HepG2 (cell line): ENCODE measurements around the gene NRL. TPM values are rescaled to one million over a fixed set of nuclear protein-coding genes. Genes with fewer than 3 reads are reported as not detected.

Source experiments
- DNMT1 ChIP-seq: sonication (generic); formaldehyde crosslinking; IDR thresholded peaks from 2 replicates; pipeline ENCODE4 v1.5.1; 2020; ENCODE audit warnings: mild to moderate bottlenecking, missing genetic modification reagents
- DNMT3B ChIP-seq: conservative IDR thresholded peaks from 2 replicates; pipeline ENCODE4 v1.6.1; 2016; ENCODE audit warnings: missing biosample characterization, control low read depth
- EED ChIP-seq: sonication (generic); formaldehyde crosslinking; IDR thresholded peaks from 2 replicates; pipeline ENCODE4 v1.5.0; 2020; ENCODE audit warnings: mild to moderate bottlenecking, missing genetic modification reagents
- GTF2F1 ChIP-seq: fragments of 150-350 bp; IDR thresholded peaks from 2 replicates; pipeline ENCODE4 v1.6.1; 2014; ENCODE audit warnings: low read length
- HES4 ChIP-seq: sonication (generic); formaldehyde crosslinking; IDR thresholded peaks from 2 replicates; pipeline ENCODE4 v1.9.0; 2021; ENCODE audit warnings: mild to moderate bottlenecking, missing genetic modification reagents, borderline replicate concordance
- HNRNPK ChIP-seq: fragments of 200-400 bp; formaldehyde crosslinking; IDR thresholded peaks from 2 replicates; pipeline ENCODE4 v1.6.1; 2018; ENCODE audit warnings: low read length, low read depth, moderate library complexity, mild to moderate bottlenecking; ENCODE audit not compliant: poor library complexity, severe bottlenecking
- MIXL1 ChIP-seq: IDR thresholded peaks from 2 replicates; pipeline ENCODE4 v1.6.1; 2016
- MNT ChIP-seq: fragments of 450-650 bp; IDR thresholded peaks from 2 replicates; pipeline ENCODE4 v1.6.1; 2016
- MXD3 ChIP-seq: IDR thresholded peaks from 2 replicates; pipeline ENCODE4 v1.6.1; 2016; ENCODE audit warnings: mild to moderate bottlenecking, missing biosample characterization, missing genetic modification reagents
- NPAS2 ChIP-seq: sonication (generic); formaldehyde crosslinking; IDR thresholded peaks from 2 replicates; pipeline ENCODE4 v1.8.0; 2022; ENCODE audit warnings: mild to moderate bottlenecking, missing genetic modification reagents, borderline replicate concordance
- PAXIP1 ChIP-seq: sonication (generic); formaldehyde crosslinking; conservative IDR thresholded peaks from 2 replicates; pipeline ENCODE4 v1.4.0; 2020; ENCODE audit warnings: mild to moderate bottlenecking, missing genetic modification reagents, moderate library complexity
- PHF8 ChIP-seq: sonication (generic); formaldehyde crosslinking; IDR thresholded peaks from 2 replicates; pipeline ENCODE4 v1.5.0; 2020; ENCODE audit warnings: missing genetic modification reagents
- POLR2A ChIP-seq, 2 experiments: IDR thresholded peaks; 2 replicates each; pipeline ENCODE4 v1.6.1; 2011; ENCODE audit warnings: low read depth in 2 of 2, low read length in 2 of 2, mild to moderate bottlenecking in 1 of 2, moderate library complexity in 1 of 2; ENCODE audit not compliant: insufficient read depth in 1 of 2
- SKI ChIP-seq: fragments of 450-650 bp; IDR thresholded peaks from one replicate; pipeline ENCODE4 v1.6.1; 2018; ENCODE audit warnings: mild to moderate bottlenecking; ENCODE audit not compliant: partially characterized antibody
- SMC3 ChIP-seq: IDR thresholded peaks from 2 replicates; pipeline ENCODE4 v1.6.1; 2011; ENCODE audit warnings: low read length, improper control_type of control experiment
- TAF1 ChIP-seq: sonication (generic); formaldehyde crosslinking; IDR thresholded peaks from 2 replicates; pipeline ENCODE4 v1.4.0; 2020; ENCODE audit warnings: missing genetic modification reagents
- ZBTB37 ChIP-seq: sonication (generic); formaldehyde crosslinking; IDR thresholded peaks from 2 replicates; pipeline ENCODE4 v1.4.0; 2020; ENCODE audit warnings: mild to moderate bottlenecking, missing genetic modification reagents
- ZNF205 ChIP-seq: IDR thresholded peaks from 2 replicates; pipeline ENCODE4 v1.6.1; 2018; ENCODE audit warnings: missing biosample characterization, missing genetic modification reagents
- ZNF230 ChIP-seq: sonication (generic); formaldehyde crosslinking; IDR thresholded peaks from 2 replicates; pipeline ENCODE4 v1.4.0; 2020; ENCODE audit warnings: mild to moderate bottlenecking, missing genetic modification reagents
- ZNF335 ChIP-seq: sonication (generic); formaldehyde crosslinking; IDR thresholded peaks from 2 replicates; pipeline ENCODE4 v1.4.0; 2020; ENCODE audit warnings: missing genetic modification reagents
- ZNF432 ChIP-seq: sonication (generic); formaldehyde crosslinking; IDR thresholded peaks from 2 replicates; pipeline ENCODE4 v1.5.0; 2020; ENCODE audit warnings: missing genetic modification reagents, mild to moderate bottlenecking, borderline replicate concordance
- ZNF777 ChIP-seq: sonication (generic); formaldehyde crosslinking; IDR thresholded peaks from 2 replicates; pipeline ENCODE4 v1.4.0; 2020; ENCODE audit warnings: missing genetic modification reagents
- ZNF784 ChIP-seq: sonication (generic); formaldehyde crosslinking; IDR thresholded peaks from 2 replicates; pipeline ENCODE4 v1.5.1; 2020; ENCODE audit warnings: missing genetic modification reagents, mild to moderate bottlenecking, borderline replicate concordance
- polyA plus RNA-seq, 8 experiments: library from polyadenylated mRNA; depleted of rRNA in 3 of 8; stranded (reverse) in 7 of 8; unstranded in 1 of 8; fragments of >200 nt; fragmentation: Illumina TruSeq in 4 of 8; extraction: Trizol in 4 of 8; gene quantifications; 2 replicates each; pipeline versions ENCODE4 v1.2.1 to v1.2.3, GENCODE V29; 2011 to 2016; ENCODE audit warnings: low read depth in 4 of 8, missing spikeins in 1 of 8, mixed read lengths in 1 of 8; ENCODE audit not compliant: insufficient read depth in 1 of 8
- total RNA-seq, 5 experiments: library from RNA; depleted of rRNA; stranded (reverse); fragments of >200 nt; fragmentation: Illumina TruSeq; extraction: Trizol; gene quantifications; 2 replicates each; pipeline ENCODE4 v1.2.3, GENCODE V29; 2016; ENCODE audit warnings: low read depth in 1 of 5

NRL gene
- total and polyA plus RNA-seq, 2 of the 13 experiments (the other 11 are each of a cell fraction or from before 2014, with no cell fraction given), result 2.5 to 4.7 TPM

GRCh38 chr14:24146978-24147760, 32.4 kb upstream of the NRL start, which contains the start of gene RNF31 (continued):
- peak; percentile 11; the same call in 1 of the 2 replicates for TF ChIP-seq PAXIP1 (CRISPR knock-in tag)
- TF ChIP-seq HES4 (CRISPR knock-in tag), result no peak
- 0 out of 2 replicates have a peak, but pooled peaks have one; percentile 29 for TF ChIP-seq ZNF784 (CRISPR knock-in tag)
- peak; percentile 2 for TF ChIP-seq MXD3 (CRISPR knock-in tag)
- peak in 1 of 2 experiments; percentile 67; a peak in 2 of 4 replicates for TF ChIP-seq POLR2A (IDR thresholded peaks at IDR 0.05; ENCODE audit: insufficient read depth in 1 of 2, low read depth in 2 of 2, low read length in 2 of 2)
- peak; percentile 69 for TF ChIP-seq SKI
- TF ChIP-seq ZBTB37 (CRISPR knock-in tag), result peak; percentile 25; the same call in 1 of the 2 replicates
- peak; percentile 93 for TF ChIP-seq DNMT3B
- peak; percentile 76; the same call in 1 of the 2 replicates for TF ChIP-seq ZNF335
- TF ChIP-seq ZNF205 (CRISPR knock-in tag), result peak; percentile 82; the same call in 1 of the 2 replicates
- TF ChIP-seq ZNF432 (CRISPR knock-in tag), result no peak
- TF ChIP-seq DNMT1 (CRISPR knock-in tag), result 0 out of 2 replicates have a peak, but pooled peaks have one; percentile 18
- 0 out of 2 replicates have a peak, but pooled peaks have one; percentile 56 for TF ChIP-seq EED
- TF ChIP-seq MIXL1, result peak; percentile 26
- TF ChIP-seq TAF1 (CRISPR knock-in tag), result peak; percentile 75
- peak; percentile 80 for TF ChIP-seq PHF8 (CRISPR knock-in tag)
- TF ChIP-seq ZNF230 (CRISPR knock-in tag), result peak; percentile 63; the same call in 1 of the 2 replicates
- peak; percentile 59; the same call in 1 of the 2 replicates for TF ChIP-seq ZNF777 (CRISPR knock-in tag)
- TF ChIP-seq GTF2F1, result no peak
- peak; percentile 63 for TF ChIP-seq HNRNPK
- peak; percentile 37 for TF ChIP-seq MNT
- TF ChIP-seq SMC3, result no peak
- TF ChIP-seq NPAS2 (CRISPR knock-in tag), result no peak
